GM20431 (cell line): Measurements from ENCODE around the gene DGKG.

Source experiments
- in situ Hi-C: fragments of 300-500 bp; cut with MseI, MboI; formaldehyde crosslinking; loops from one replicate; pipeline ENCODE4 v1.15.0; 2020; ENCODE audit warnings: low sequenced_read_pairs; ENCODE audit not compliant: unreplicated experiment

Gene DGKG

GRCh38 chr3:186361762-186362536 lies at the start of gene DGKG:
Gene DGKG, minus strand, starts transcription at chr3:186362234. Its CDS starts 41,775 bp downstream, at chr3:186320459.
- in situ Hi-C loops = no loop called here

GRCh38 chr3:186411089-186411488 lies 49.1 kb upstream of the DGKG start:
- in situ Hi-C loops = no loop called here

GRCh38 chr3:186406669-186407635 lies 44.9 kb upstream of the DGKG start:
- in situ Hi-C loops = no loop called here

- in situ Hi-C loops = no loop called here
Measured at GRCh38 chr3:186401556-186401955, 39.5 kb upstream of the DGKG start.

GRCh38 chr3:186400662-186401061 lies 38.6 kb upstream of the DGKG start:
- in situ Hi-C loops = no loop called here

GRCh38 chr3:186400026-186400425 lies 38.0 kb upstream of the DGKG start:
- in situ Hi-C loops = no loop called here

GRCh38 chr3:186394566-186395217 lies 32.7 kb upstream of the DGKG start:
- in situ Hi-C loops = no loop called here

GRCh38 chr3:186386883-186387560 lies 25.0 kb upstream of the DGKG start:
- in situ Hi-C loops = no loop called here

GRCh38 chr3:186385856-186386602 lies 24.0 kb upstream of the DGKG start:
- in situ Hi-C loops = no loop called here

GRCh38 chr3:186383026-186383993 lies 21.3 kb upstream of the DGKG start:
- in situ Hi-C loops = no loop called here

- in situ Hi-C loops = no loop called here
Measured at GRCh38 chr3:186382217-186382885, 20.3 kb upstream of the DGKG start.

GRCh38 chr3:186381424-186382216 lies 19.6 kb upstream of the DGKG start:
- in situ Hi-C loops = no loop called here

- in situ Hi-C loops = no loop called here
Measured at GRCh38 chr3:186380622-186381380, 18.8 kb upstream of the DGKG start.

- in situ Hi-C loops = no loop called here
Measured at GRCh38 chr3:186375443-186375842, 13.4 kb upstream of the DGKG start.

- in situ Hi-C loops = no loop called here
Measured at GRCh38 chr3:186374376-186374775, 12.3 kb upstream of the DGKG start.

GRCh38 chr3:186369217-186369616 lies 7.2 kb upstream of the DGKG start:
- in situ Hi-C loops = no loop called here
